ENCODE data around the gene PGC.

PGC gene

DNA sequence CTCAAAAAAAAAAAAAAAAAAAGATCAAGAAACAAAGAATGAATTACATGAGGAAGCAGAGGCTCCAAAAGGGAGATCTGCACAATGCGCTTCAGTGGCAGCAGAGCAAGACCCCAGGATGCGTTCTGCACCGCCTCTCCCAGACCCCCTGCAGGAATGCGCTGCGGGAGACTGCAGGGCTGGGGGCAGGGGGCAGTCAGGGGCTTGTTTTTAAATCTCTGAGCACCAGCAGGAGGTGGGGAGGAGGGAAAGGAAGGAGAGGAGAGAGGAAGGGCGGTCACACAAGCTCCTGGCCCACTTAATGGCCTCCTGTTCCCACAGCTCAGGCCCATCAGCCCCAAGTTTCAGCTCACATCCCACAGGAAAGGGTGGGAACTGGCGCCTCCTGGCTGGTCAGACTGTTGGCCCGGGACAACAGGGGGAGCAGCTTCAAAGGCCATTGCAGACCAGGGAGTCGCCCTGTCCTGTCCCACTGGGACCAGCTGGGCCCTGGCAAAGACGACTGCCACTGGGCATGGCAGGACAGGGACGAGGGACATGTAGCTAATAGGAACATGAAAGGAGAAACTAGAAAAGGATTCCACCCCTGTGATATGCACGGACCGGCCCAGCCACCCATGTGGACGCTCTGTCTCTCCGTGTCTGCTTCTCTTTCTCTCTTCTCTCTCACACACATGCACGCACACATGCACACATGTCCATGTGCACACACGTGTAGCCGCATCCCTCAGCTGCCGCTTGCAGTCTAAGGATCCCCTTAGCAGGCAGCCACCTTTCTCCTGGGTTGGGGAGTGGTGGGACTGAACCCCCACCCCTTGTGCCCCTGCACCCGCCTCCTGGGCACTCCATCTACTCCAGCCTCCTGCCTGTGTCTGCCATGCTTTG, 46.5 kb downstream of the PGC start:
- peak overlapping the region; percentile 77 for H3K9ac ChIP-seq
- peaks cover 12% of the 10 kb centered on the region; the same call in 1 of the 2 replicates for H4K20me1 ChIP-seq
- H3K4me3 ChIP-seq = peak overlapping the region; percentile 49
- peaks cover 38% of the 10 kb centered on the region for H3K36me3 ChIP-seq
- H3K27me3 ChIP-seq = no peaks in the 10 kb centered on the region
- H3K27ac ChIP-seq = peak overlapping the region; percentile 97
- no peak for TF ChIP-seq Cebpa-rat (IDR thresholded peaks at IDR 0.05)
- H3K9me3 ChIP-seq = no peaks in the 10 kb centered on the region
- H3K4me2 ChIP-seq = peak overlapping the region; percentile 100
- peaks cover 91% of the 10 kb centered on the region for H3K4me1 ChIP-seq

DNA sequence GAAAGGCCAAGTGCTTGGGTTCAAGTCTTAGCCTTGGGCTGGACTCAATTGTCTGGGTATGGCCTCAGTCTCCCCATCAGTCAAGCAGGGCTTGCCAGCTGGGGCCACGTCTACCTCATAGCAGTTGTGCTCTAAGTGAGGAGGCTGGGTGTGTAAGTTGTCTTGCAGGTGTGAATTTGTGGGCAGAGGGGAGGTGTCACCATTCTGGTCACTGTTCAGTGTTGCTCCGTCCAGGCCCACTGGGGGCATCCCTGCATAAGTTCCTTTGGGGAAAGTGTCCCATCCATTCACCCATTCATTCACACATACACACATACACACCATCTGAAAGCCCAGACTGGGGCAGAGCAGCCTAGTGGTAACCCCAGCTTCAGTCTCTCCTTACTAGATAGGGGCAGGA, 48.1 kb downstream of the PGC start:
- Histone ChIP-seq H3K9me3 (no peaks in the 10 kb centered on the region), H3K9ac (peak overlapping the region; percentile 60; the same call in 1 of the 2 replicates), H3K27ac (peak overlapping the region; percentile 77)

DNA sequence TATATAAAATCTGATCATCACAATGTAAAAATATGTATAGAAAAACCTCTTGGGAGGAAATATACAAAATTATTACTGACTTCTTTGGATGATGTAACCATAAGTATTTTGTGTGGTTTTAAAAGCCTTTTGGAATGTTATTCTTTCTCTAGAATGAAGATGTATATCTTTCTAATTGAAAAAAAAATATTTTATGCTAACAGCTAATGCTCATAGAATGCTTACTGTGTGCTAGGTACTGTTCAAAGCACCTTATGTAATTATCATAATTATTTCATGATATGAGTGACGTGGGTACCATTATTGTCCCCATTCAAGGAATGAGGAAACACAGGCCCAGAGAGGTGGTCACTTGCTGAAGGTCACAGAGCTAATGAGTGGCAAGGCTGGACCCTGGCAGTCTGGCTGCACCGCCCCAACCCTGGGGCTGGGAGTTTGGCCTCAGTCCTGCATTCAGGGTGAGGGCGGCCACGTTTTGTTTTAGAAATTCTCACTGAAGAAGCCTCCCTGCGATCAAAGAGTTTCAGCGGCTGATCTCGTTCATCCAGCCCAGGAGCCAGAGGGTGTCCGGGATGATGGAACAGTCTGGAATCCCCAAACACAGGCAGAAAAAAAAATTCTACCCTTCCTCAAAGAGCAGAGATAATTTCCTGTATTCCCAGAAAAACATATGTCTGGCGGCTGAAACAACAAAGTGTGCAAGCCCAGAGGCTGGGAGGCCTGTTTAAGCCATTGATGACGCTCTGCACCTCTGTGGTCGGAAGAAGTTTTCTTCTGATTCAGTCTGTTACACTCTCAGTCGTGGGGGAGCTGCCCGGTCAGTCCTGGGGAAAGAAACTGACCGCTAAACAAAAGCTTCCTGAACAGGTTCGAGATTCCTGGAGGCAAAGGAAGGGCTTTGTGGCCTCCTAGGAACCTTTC, 49.1 kb downstream of the PGC start:
- no peaks in the 10 kb centered on the region for H3K9me3 ChIP-seq
- H3K4me1 ChIP-seq = peaks cover 90% of the 10 kb centered on the region
- H3K36me3 ChIP-seq = peaks cover 38% of the 10 kb centered on the region
- H3K9ac ChIP-seq = peak overlapping the region; percentile 60
- H4K20me1 ChIP-seq = peaks cover 36% of the 10 kb centered on the region
- H3K4me2 ChIP-seq = peak overlapping the region; percentile 100
- TF ChIP-seq Cebpa-rat (IDR thresholded peaks at IDR 0.05) = no peak
- H3K27me3 ChIP-seq = no peaks in the 10 kb centered on the region
- H3K4me3 ChIP-seq = 0 out of 2 replicates have a peak overlapping the region, but pooled peaks have one; percentile 3
- peak overlapping the region; percentile 77 for H3K27ac ChIP-seq

More for the DNA sequence above, 48.1 kb downstream of the PGC start:
- H4K20me1 ChIP-seq = peaks cover 28% of the 10 kb centered on the region
- H3K4me2 ChIP-seq = peak overlapping the region; percentile 100
- H3K36me3 ChIP-seq = peaks cover 38% of the 10 kb centered on the region
- peaks cover 91% of the 10 kb centered on the region for H3K4me1 ChIP-seq
- TF ChIP-seq Cebpa-rat (IDR thresholded peaks at IDR 0.05) = no peak
- 0 out of 2 replicates have a peak overlapping the region, but pooled peaks have one; percentile 3 for H3K4me3 ChIP-seq
- no peaks in the 10 kb centered on the region for H3K27me3 ChIP-seq

DNA sequence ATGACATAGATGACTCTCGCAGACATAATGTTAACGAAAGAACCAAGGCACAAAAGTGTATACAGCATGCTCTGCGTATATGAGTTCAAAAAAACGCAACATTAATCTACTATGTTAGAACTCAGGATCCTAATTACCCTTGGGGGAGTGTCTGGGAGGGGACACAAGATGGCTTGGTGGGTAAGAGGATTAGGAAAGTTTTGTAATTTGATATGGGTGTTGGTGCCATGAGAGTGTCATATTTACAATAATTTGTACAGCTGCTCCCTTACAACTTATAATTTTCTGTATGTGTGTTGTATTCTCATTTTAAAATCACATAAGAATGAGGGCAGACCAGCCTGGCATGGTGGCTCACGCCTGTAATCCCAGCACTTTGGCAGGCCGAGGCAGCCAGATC, 50.4 kb downstream of the PGC start:
- Histone ChIP-seq H3K9ac (no peak overlapping the region), H3K36me3 (peaks cover 41% of the 10 kb centered on the region), H3K4me1 (peaks cover 76% of the 10 kb centered on the region), H3K27ac (no peak overlapping the region), H3K4me3 (no peak overlapping the region), H3K27me3 (no peaks in the 10 kb centered on the region), H3K4me2 (no peak overlapping the region), H4K20me1 (peaks cover 47% of the 10 kb centered on the region), H3K9me3 (no peaks in the 10 kb centered on the region)
- no peak for TF ChIP-seq Cebpa-rat (IDR thresholded peaks at IDR 0.05)

DNA sequence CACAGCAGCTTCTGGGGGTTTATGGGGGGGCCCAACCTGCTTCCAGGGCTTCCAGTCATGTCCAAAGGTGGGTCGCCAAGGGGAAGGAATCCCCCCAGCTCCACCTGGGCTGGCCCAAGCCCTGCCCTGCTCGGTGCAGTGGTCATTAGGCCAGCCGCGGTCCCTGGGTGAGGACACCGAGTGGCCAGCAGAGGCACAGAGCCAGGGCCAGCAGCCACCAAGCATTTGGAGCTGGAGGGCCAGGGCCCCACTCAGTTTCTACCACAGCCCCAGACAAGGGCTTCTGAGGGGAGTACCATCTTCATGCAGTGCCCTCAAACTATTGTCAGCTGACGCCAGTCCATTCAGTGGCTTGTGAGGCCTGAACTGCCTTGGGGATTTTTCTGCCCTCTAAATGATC, 51.4 kb downstream of the PGC start:
- no peak for TF ChIP-seq Cebpa-rat (IDR thresholded peaks at IDR 0.05)

DNA sequence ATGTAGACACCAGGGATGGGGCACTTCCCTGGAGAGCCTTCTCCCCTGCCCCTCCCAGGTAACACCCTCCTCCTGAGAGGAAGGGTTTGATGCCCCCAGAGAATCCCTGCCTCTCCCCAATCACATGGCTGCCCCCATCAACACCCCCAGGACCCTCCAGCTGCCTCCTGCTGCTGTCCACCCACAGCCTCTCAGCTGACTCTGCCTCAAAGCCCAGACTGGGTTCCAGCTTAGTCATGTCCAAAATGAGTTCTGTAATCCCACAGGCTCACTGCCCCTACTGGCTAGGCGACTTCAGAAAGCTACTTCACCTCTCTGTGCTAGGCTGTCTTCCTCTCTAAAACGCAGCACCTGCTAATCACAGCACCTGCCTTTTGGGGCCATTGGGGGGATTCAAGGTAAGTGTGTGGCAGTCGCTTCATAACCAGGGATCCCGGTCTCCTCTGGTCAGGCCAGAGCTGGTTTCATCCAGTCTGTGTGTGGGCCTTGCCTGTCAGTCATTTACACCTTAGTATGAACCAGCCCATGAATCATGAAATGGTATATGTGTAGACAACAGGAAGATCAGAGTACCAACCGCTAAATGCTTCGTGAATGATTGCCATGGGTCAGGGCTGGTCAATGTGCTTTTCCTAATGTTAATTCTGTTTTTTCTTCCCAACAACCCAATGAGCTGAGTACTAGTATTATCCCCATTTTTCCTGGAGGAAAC, 52.2 kb downstream of the PGC start:
- Histone ChIP-seq H3K4me3 (no peak overlapping the region), H4K20me1 (peaks cover 58% of the 10 kb centered on the region), H3K27ac (peak overlapping the region; percentile 58), H3K9me3 (no peaks in the 10 kb centered on the region), H3K4me1 (peaks cover 59% of the 10 kb centered on the region), H3K36me3 (peaks cover 59% of the 10 kb centered on the region), H3K9ac (0 out of 2 replicates have a peak overlapping the region, but pooled peaks have one; percentile 5), H3K4me2 (peak overlapping the region; percentile 37), H3K27me3 (no peaks in the 10 kb centered on the region)
- no peak for TF ChIP-seq Cebpa-rat (IDR thresholded peaks at IDR 0.05)

More for the DNA sequence above, 51.4 kb downstream of the PGC start:
- Histone ChIP-seq H3K4me3 (no peak overlapping the region), H3K27me3 (no peaks in the 10 kb centered on the region), H4K20me1 (peaks cover 54% of the 10 kb centered on the region), H3K36me3 (peaks cover 51% of the 10 kb centered on the region), H3K9ac (no peak overlapping the region), H3K4me1 (peaks cover 67% of the 10 kb centered on the region), H3K27ac (peak overlapping the region; percentile 59), H3K4me2 (no peak overlapping the region), H3K9me3 (no peaks in the 10 kb centered on the region)

DNA sequence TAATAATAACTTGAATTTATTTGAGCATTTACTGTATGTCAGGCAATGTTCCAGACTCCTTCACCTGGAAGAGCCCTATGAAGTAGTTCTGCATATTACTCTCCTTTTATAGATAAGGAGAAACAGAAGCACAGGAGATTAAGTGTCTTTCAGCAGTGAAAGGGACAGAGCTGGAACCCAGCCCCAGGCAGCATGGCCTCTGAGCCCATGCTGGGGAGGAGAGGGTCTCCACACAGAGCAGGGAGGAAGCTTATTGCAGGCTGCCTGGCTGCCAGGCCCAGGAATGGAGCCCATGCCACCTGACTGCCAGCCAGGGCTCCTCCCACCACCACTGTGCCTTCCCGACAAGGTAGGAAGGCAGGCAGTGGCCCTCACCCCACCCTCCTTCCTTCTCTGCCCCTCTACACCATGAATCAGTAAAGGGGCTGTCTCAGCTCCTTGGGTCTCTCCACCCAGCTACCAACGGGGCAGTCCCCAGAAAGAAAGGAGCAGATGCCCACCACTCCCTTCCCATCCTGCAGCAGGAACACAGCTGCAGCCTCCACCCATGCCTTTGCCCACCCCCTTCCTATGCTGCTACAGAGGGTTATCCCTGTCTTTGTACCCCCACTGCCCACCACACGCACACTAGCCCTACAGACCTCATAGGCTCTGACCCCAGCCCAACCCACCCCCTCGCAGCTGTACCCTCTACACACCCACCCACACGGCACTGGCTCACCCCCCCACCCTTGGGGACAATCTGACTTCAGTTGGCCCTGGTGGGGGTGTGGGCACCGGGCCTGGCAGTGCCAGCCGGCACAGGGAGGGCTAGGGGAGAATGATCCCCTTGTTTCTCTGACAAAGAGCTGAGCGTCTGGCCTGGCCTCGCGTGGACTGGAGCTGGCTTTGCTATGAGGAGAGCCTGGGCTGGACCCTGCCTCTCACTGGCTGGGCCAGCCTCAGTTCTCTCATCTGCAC, 53.6 kb downstream of the PGC start:
- Histone ChIP-seq H3K4me1 (peaks cover 45% of the 10 kb centered on the region), H3K9ac (peak overlapping the region; percentile 5; the same call in 1 of the 2 replicates), H3K27ac (peak overlapping the region; percentile 58), H4K20me1 (peaks cover 57% of the 10 kb centered on the region), H3K27me3 (no peaks in the 10 kb centered on the region), H3K4me3 (no peak overlapping the region), H3K9me3 (no peaks in the 10 kb centered on the region), H3K4me2 (peak overlapping the region; percentile 37), H3K36me3 (peaks cover 64% of the 10 kb centered on the region)
- TF ChIP-seq Cebpa-rat (IDR thresholded peaks at IDR 0.05) = no peak

DNA sequence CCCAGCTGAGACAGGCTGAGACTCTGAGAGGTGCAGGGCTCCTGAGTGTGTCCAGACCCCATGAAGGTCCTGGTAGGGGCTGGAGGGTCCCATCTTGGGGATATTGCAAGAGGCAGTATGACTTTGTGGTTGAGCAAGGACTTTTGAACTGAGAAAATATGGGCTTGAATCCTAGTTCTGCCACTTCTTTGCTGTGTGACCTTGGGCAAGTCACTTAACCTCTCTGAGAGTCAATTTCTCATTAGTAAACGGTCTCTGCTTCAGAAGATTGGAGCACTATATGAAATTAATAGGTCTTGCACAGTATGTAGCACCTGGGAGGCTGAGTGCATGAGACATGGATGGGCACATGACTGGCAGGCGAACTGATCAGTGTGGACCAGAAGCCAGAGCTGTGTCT, 54.5 kb downstream of the PGC start:
- Histone ChIP-seq H4K20me1 (peaks cover 55% of the 10 kb centered on the region), H3K27me3 (no peaks in the 10 kb centered on the region)

More for the DNA sequence above, 54.5 kb downstream of the PGC start:
- H3K9me3 ChIP-seq = no peaks in the 10 kb centered on the region
- H3K4me1 ChIP-seq = peaks cover 37% of the 10 kb centered on the region
- TF ChIP-seq Cebpa-rat (IDR thresholded peaks at IDR 0.05) = no peak
- H3K4me2 ChIP-seq = no peak overlapping the region
- H3K36me3 ChIP-seq = peaks cover 65% of the 10 kb centered on the region
- 0 out of 2 replicates have a peak overlapping the region, but pooled peaks have one; percentile 13 for H3K27ac ChIP-seq
- no peak overlapping the region for H3K4me3 ChIP-seq
- H3K9ac ChIP-seq = no peak overlapping the region
